Retinal pigment epithelial cell (primary cell): ENCODE data around the gene CTIF.

Experiments used
- DNase-seq: peaks from one replicate; pipeline ENCODE4 v3.0.0-alpha.2; 2010; ENCODE audit warnings: low read depth
- H3K4me3 ChIP-seq: 2 replicates; pipeline ENCODE4 v1.5.1; 2011; ENCODE audit warnings: mild to moderate bottlenecking, low read length, control low read depth, moderate library complexity
- TF ChIP-seq, protein P1 (sequence below): conservative IDR thresholded peaks from 2 replicates; pipeline ENCODE4 v1.5.1; 2011; ENCODE audit warnings: low read depth, low read length, control low read depth, inconsistent platforms

CTIF gene

GRCh38 chr18:48802543-48803290 is 263.9 kb downstream of the CTIF start:
- TF ChIP-seq, protein P1, sequence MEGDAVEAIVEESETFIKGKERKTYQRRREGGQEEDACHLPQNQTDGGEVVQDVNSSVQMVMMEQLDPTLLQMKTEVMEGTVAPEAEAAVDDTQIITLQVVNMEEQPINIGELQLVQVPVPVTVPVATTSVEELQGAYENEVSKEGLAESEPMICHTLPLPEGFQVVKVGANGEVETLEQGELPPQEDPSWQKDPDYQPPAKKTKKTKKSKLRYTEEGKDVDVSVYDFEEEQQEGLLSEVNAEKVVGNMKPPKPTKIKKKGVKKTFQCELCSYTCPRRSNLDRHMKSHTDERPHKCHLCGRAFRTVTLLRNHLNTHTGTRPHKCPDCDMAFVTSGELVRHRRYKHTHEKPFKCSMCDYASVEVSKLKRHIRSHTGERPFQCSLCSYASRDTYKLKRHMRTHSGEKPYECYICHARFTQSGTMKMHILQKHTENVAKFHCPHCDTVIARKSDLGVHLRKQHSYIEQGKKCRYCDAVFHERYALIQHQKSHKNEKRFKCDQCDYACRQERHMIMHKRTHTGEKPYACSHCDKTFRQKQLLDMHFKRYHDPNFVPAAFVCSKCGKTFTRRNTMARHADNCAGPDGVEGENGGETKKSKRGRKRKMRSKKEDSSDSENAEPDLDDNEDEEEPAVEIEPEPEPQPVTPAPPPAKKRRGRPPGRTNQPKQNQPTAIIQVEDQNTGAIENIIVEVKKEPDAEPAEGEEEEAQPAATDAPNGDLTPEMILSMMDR = no peak
- no peak for DNase-seq

GRCh38 chr18:48803518-48803917 is 264.7 kb downstream of the CTIF start:
- no peak overlapping the region for H3K4me3 ChIP-seq
- TF ChIP-seq, protein P1 = no peak
- no peak for DNase-seq

More at GRCh38 chr18:48802543-48803290, 263.9 kb downstream of the CTIF start:
- no peak overlapping the region for H3K4me3 ChIP-seq

GRCh38 chr18:48803951-48804855 is 265.4 kb downstream of the CTIF start:
- H3K4me3 ChIP-seq = no peak overlapping the region
- no peak for DNase-seq
- TF ChIP-seq, protein P1 = no peak

GRCh38 chr18:48804856-48805610 is 266.2 kb downstream of the CTIF start:
- no peak overlapping the region for H3K4me3 ChIP-seq
- TF ChIP-seq, protein P1 = no peak
- DNase-seq = no peak

GRCh38 chr18:48805826-48806535 is 267.1 kb downstream of the CTIF start:
- DNase-seq = no peak
- TF ChIP-seq, protein P1 = no peak
- H3K4me3 ChIP-seq = no peak overlapping the region

DNA sequence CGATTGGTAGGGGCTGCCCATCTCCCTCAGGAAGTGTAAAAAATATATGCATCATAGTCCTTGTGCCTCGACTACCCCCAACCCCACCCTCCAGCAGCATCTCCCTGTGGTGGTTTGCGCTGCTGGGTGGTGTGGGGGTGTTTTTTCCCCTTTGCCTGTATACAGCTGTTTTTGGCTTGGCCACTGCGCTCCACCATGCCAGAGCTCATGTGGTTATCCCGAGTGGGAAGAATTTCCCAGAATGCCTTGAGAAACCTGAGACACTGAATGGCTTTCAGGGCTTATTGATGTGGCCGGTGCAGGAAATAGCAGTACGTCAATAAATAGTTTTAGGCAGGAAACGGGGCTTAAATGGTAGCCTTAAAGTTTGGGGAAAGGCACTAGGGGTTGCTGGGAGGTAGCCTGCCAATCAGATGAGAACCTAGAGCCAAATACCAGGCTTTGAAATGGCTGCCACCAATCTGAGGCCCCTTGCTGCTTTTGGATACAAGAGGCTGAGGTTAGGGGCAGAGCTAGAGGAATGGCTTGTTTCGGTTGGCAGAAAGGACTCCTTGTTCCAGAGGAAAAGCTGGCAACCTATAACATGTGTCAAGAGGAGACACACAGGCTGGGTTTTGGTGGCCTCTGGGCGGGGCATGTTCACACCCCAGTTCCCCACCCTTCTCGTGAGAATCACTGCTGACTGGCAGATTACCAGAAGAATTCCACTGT is 267.9 kb downstream of the CTIF start:
- no peak for DNase-seq
- TF ChIP-seq, protein P1 = no peak
- no peak overlapping the region for H3K4me3 ChIP-seq
